Limb (tissue), 2 donors: ENCODE data around the gene MAGOHB.

Experiments
- DNase-seq, 2 donors: peaks; one replicate each; pipeline ENCODE4 v3.0.0-alpha.2; 2016; ENCODE audit errors: extremely low spot score in 2 of 2

Gene MAGOHB

DNA sequence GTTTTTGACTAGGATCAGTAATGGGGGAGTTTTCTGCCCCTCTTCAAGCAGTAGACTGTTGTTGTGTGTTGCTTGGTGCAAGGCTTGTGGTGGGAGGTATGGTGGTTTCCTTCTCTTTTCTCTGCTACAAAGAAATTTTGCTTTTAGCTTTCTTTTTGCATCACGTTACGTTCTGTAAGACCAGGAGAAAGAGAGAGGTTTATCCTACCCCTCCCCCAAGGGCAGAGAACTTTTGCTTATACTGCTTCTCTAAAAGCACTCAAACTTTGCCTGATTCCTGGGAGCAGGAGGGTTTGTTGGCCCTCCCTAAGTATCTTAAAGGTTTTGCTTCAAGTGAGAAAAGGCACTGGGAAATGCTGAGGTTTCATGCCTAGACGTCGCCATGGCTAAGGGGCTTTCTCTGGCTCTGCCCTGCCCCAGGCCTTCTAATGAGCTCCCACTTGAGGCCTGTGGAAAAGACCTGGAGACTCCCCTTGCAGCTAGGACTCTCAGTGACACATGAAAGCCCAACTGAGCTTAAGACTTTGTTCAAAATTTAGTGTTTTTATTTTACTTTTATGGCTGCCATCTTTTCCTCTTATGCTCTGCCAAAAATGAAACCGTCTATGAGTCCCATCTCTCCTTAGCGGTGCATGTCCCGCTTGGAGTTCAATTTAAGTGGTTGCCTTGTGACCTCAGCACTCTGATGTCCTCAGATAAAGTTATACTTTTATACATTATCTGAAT, 58.5 kb downstream of the MAGOHB start:
- DNase-seq = no peak

DNA sequence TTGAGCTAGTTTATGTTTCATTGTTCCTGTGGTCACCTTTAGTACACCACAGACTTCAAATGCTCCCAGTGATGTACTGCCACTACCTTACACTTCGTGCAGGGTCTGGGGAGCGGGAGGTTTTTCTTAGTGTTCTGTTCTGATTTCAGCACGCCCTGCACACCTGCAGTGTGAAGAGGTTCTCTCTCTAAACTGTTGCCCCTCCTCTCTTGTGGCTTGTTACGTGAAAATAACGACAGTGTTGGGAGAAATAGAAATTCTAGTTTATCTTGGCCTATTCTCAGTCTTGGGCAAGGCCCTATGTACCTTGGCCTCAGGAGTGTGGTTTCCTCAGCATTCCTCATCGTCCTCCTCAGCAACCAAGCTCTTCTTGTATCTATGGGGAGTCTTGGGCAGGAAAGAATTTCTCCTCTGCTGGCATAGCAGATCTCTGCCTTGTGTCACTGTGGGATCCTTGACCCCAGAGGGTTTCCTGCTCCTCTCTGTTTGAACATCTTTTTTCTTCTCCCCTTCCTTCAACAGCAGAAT, 59.1 kb downstream of the MAGOHB start:
- no peak for DNase-seq
